Thoracic aorta (tissue), 2 donors: ENCODE results near the gene CAPZA2. TPM values are rescaled to one million over a fixed set of nuclear protein-coding genes. Genes with fewer than 3 reads are reported as not detected.

Experiments used
- ATAC-seq: fragments of 150-250 bp; one replicate; pipeline ENCODE4 v1.8.0; 2017; ENCODE audit warnings: low read depth; ENCODE audit not compliant: insufficient number of reproducible peaks, low FRiP score
- DNase-seq: peaks from one replicate; pipeline ENCODE4 v3.0.0-alpha.2; 2020; ENCODE audit warnings: low spot score
- H3K27ac ChIP-seq, 2 donors: fragments of 200-600 bp; sonication (generic); 1 replicate in 1 of 2; 2 replicates in 1 of 2; pipeline ENCODE4 v1.5.1; 2016; ENCODE audit warnings: mild to moderate bottlenecking in 2 of 2, moderate library complexity in 2 of 2
- H3K27me3 ChIP-seq: fragments of 200-600 bp; sonication (generic); replicated peaks from 2 replicates; pipeline ENCODE4 v1.6.0; 2016; ENCODE audit warnings: mild to moderate bottlenecking; ENCODE audit not compliant: insufficient read depth
- H3K36me3 ChIP-seq: fragments of 200-600 bp; sonication (generic); one replicate; pipeline ENCODE4 v1.5.1; 2016
- H3K4me1 ChIP-seq, 2 donors: fragments of 200-600 bp; sonication (generic); 1 replicate in 1 of 2; 2 replicates in 1 of 2; pipeline versions ENCODE4 v1.5.1 to v1.6.0; 2016; ENCODE audit warnings: low read depth in 2 of 2, mild to moderate bottlenecking in 1 of 2; ENCODE audit not compliant: control insufficient read depth in 1 of 2
- H3K4me3 ChIP-seq: fragments of 200-600 bp; sonication (generic); 2 replicates; pipeline ENCODE4 v1.5.1; 2016; ENCODE audit warnings: mild to moderate bottlenecking
- H3K9me3 ChIP-seq: fragments of 200-600 bp; sonication (generic); 2 replicates; pipeline ENCODE4 v1.5.1; 2016
- total RNA-seq, 2 donors: library from RNA; depleted of rRNA; stranded (reverse); fragments of >200 nt; gene quantifications; one replicate each; pipeline versions ENCODE4 v1.1.0 to v1.2.3, GENCODE V29; 2016
- TF ChIP-seq, protein P1 (sequence below): fragments of 200-600 bp; sonication (generic); IDR thresholded peaks from one replicate; pipeline ENCODE4 v1.5.1; 2019; ENCODE audit warnings: antibody characterized with exemption

Gene CAPZA2
- total RNA-seq, 2 donors from 2014 or later, result 69.0 to 141 TPM

DNA sequence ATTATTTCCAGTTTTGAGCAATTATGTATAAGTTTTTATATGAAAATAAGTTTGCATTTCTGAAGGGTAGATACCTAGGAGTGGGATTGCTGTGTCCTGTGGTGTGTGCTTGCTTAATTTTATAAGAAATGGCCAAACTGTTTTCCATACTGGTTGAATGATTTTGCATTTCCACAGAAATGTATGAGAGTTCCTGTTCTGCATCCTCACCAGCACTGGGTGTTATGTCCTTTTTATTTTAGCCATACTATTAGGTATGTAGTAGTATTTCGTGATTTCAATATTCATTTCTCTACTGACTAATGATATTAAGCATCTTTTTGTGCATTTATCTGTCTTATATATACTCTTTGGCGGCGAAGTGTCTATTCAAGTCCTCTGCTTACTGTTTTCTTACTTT lies 22.3 kb downstream of the CAPZA2 start:
- TF ChIP-seq, protein P1, sequence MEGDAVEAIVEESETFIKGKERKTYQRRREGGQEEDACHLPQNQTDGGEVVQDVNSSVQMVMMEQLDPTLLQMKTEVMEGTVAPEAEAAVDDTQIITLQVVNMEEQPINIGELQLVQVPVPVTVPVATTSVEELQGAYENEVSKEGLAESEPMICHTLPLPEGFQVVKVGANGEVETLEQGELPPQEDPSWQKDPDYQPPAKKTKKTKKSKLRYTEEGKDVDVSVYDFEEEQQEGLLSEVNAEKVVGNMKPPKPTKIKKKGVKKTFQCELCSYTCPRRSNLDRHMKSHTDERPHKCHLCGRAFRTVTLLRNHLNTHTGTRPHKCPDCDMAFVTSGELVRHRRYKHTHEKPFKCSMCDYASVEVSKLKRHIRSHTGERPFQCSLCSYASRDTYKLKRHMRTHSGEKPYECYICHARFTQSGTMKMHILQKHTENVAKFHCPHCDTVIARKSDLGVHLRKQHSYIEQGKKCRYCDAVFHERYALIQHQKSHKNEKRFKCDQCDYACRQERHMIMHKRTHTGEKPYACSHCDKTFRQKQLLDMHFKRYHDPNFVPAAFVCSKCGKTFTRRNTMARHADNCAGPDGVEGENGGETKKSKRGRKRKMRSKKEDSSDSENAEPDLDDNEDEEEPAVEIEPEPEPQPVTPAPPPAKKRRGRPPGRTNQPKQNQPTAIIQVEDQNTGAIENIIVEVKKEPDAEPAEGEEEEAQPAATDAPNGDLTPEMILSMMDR, result no peak
- Histone ChIP-seq H3K27me3 (no peaks in the 10 kb centered on the region), H3K4me1 (peaks cover 11 to 29% of the 10 kb centered on the region in 2 donors), H3K4me3 (no peak overlapping the region), H3K9me3 (no peaks in the 10 kb centered on the region), H3K36me3 (no peaks in the 10 kb centered on the region), H3K27ac (no peak overlapping the region)
- ATAC-seq (no peak), DNase-seq (no peak)

DNA sequence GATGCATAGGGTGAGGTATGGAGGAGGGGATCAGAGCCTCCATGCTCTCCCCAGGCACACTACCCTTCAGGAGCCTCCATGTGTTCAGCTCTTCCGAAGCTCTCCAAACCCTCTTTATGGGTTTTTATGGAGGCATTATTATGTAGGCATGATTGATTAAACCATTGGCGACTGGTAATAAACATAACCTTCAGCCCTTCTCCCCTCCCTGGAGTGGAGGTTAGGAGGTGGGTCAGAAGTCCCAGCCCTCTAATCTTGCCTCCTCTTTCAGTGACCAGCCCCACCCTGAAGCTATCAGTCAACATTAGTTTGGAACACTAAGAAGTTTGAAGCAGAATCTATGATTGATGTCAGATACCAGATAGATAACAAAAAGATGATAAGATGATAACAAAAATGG lies 23.3 kb downstream of the CAPZA2 start:
- H3K9me3 ChIP-seq, result no peaks in the 10 kb centered on the region
- peaks cover 8 to 29% of the 10 kb centered on the region in 2 donors for H3K4me1 ChIP-seq
- H3K4me3 ChIP-seq, result no peak overlapping the region
- no peak for DNase-seq
- no peak overlapping the region for H3K27ac ChIP-seq
- H3K27me3 ChIP-seq, result no peaks in the 10 kb centered on the region
- no peak for ATAC-seq
- H3K36me3 ChIP-seq, result no peaks in the 10 kb centered on the region
- TF ChIP-seq, protein P1, result no peak

DNA sequence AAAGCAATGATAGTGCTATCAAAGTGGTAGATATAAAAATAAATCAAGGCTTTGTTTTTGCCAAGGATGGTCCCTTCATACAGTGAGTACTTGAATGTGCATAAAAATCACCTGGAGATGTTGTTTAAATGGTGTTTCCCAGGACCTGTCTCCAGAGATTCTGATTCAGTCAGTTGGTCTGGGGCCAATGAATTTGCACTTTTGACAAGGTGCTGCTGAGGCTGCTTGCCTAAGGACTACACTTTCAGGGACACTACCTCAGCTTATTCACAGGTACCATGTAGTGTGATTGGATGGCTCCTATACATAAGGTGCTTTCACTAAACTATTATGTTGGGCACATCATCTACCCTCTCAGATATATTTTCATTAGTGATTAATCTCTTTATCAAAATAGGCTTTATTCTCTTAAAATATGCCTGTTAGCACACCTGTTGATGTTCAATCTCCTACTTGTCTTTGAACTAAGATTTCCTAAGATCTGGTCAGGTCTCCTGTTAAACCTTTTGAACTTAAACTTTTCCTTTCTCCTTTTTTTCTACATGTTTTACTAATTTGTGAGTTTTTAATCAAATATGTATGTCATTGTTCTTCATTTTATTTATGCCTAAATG lies 24.3 kb downstream of the CAPZA2 start:
- H3K9me3 ChIP-seq, result no peaks in the 10 kb centered on the region
- ATAC-seq (no peak), DNase-seq (no peak)
- peaks cover 8 to 28% of the 10 kb centered on the region in 2 donors for H3K4me1 ChIP-seq
- TF ChIP-seq, protein P1, result no peak
- no peaks in the 10 kb centered on the region for H3K27me3 ChIP-seq
- H3K27ac ChIP-seq, result no peak overlapping the region
- H3K36me3 ChIP-seq, result no peaks in the 10 kb centered on the region
- no peak overlapping the region for H3K4me3 ChIP-seq

DNA sequence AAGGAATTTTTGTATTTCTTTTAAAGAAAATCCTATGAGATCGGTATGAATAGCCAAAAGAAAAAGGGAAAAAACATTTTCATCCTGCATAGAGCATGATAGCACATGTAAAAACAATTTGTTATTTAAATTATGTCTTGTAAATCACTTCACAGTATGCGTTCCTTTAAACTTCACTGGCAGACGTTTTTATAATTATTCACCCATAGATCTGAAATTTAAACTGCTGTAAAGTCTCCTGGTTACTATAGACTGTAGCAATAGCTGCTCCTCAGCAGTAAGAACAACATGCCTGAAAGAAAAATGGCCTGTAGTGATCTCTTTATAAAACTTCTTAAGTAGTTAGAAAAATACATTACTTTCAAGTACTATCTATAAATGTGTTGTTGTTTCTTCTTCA lies 26.5 kb downstream of the CAPZA2 start:
- Histone ChIP-seq H3K27me3 (no peaks in the 10 kb centered on the region), H3K4me3 (no peak overlapping the region), H3K36me3 (peaks cover 12% of the 10 kb centered on the region), H3K9me3 (no peaks in the 10 kb centered on the region), H3K4me1 (peaks cover 6 to 19% of the 10 kb centered on the region in 2 donors), H3K27ac (no peak overlapping the region)
- ATAC-seq (no peak), DNase-seq (no peak)
- TF ChIP-seq, protein P1, result no peak

DNA sequence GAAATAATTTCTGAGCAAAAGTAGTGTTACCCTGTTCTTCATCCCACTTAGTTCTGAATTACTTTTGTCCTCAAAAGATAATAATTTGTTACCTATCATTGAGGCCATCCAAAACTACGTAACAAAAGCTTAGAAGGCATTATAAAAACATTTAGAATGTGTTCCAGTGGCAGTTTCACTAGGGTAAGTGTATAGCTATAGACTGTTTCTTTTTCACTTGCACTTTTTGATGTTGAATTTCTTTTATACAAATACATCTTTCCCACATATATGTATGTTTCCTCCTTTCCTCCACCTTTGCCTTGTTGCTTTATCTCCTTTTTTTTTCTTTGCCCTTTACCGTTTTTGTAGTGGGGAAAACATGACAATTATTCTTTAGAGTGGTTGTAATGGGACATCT lies 33.5 kb downstream of the CAPZA2 start:
- peaks cover 0 to 4% of the 10 kb centered on the region in 2 donors for H3K4me1 ChIP-seq
- no peak for DNase-seq
- H3K27me3 ChIP-seq, result no peaks in the 10 kb centered on the region
- no peak for ATAC-seq
- H3K36me3 ChIP-seq, result peaks cover 13% of the 10 kb centered on the region
- H3K27ac ChIP-seq, result no peak overlapping the region
- H3K4me3 ChIP-seq, result no peak overlapping the region
- H3K9me3 ChIP-seq, result no peaks in the 10 kb centered on the region
- TF ChIP-seq, protein P1, result no peak
